Lung (tissue), 12 donors: ENCODE measurements around the gene CSTPP1. TPM values are rescaled to one million over a fixed set of nuclear protein-coding genes. Genes with fewer than 3 reads are reported as not detected.

Experiments used
- ATAC-seq: fragments of 200-7000 bp; cut with Tn5 transposase; one replicate; pipeline ENCODE4 v1.9.1; 2020; ENCODE audit warnings: moderate number of reproducible peaks; ENCODE audit not compliant: insufficient read depth, low FRiP score
- DNase-seq, 3 donors: peaks; one replicate each; pipeline ENCODE4 v3.0.0-alpha.2; 2013 to 2017
- H3K27ac ChIP-seq, 2 donors: one replicate each; pipeline ENCODE4 v1.5.1; 2013; ENCODE audit warnings: mild to moderate bottlenecking in 2 of 2, moderate library complexity in 2 of 2, control low read depth in 1 of 2, inconsistent platforms in 1 of 2, low read depth in 1 of 2, low read length in 1 of 2
- H3K27me3 ChIP-seq, 3 donors: one replicate each; pipeline ENCODE4 v1.5.1; 2013; ENCODE audit warnings: low read length in 2 of 3; ENCODE audit not compliant: control insufficient read depth in 3 of 3, insufficient read depth in 3 of 3
- H3K36me3 ChIP-seq, 4 donors: one replicate each; pipeline ENCODE4 v1.5.1; 2013; ENCODE audit warnings: low read length in 4 of 4, mild to moderate bottlenecking in 1 of 4, moderate library complexity in 1 of 4; ENCODE audit not compliant: control insufficient read depth in 4 of 4, insufficient read depth in 4 of 4
- H3K4me1 ChIP-seq, 5 donors: one replicate each; pipeline ENCODE4 v1.5.1; 2013; ENCODE audit warnings: low read length in 5 of 5, mild to moderate bottlenecking in 2 of 5, moderate library complexity in 1 of 5; ENCODE audit not compliant: control insufficient read depth in 5 of 5, insufficient read depth in 5 of 5
- H3K4me3 ChIP-seq: one replicate; pipeline ENCODE4 v1.5.1; 2013; ENCODE audit warnings: mild to moderate bottlenecking, control low read depth, moderate library complexity
- H3K9ac ChIP-seq, 2 donors: one replicate each; pipeline ENCODE4 v1.5.1; 2013; ENCODE audit warnings: low read length in 2 of 2, control low read depth in 1 of 2; ENCODE audit not compliant: insufficient read depth in 1 of 2
- H3K9me3 ChIP-seq, 4 donors: one replicate each; pipeline ENCODE4 v1.5.1; 2013; ENCODE audit warnings: low read length in 3 of 4, mild to moderate bottlenecking in 1 of 4, moderate library complexity in 1 of 4; ENCODE audit not compliant: control insufficient read depth in 4 of 4, insufficient read depth in 3 of 4
- CTCF ChIP-seq: IDR thresholded peaks from 2 replicates; pipeline ENCODE4 v1.5.1; 2012; ENCODE audit warnings: mild to moderate bottlenecking; ENCODE audit errors: control extremely low read depth, extremely low read depth
- WGBS, 2 donors: extraction: QIAGEN DNeasy Blood & Tissue Kit; methylation state at CpG; one replicate each; pipeline ENCODE4 v1.1.7; 2013; 5-methylcytosine and 5-hydroxymethylcytosine counted together
- polyA plus RNA-seq, 2 donors: library from polyadenylated mRNA; stranded (reverse); fragments of 200-250 nt; gene quantifications; one replicate each; pipeline ENCODE4 v1.2.1, GENCODE V29; 2013
- total RNA-seq, 2 donors: library from RNA; depleted of rRNA in 1 of 2; stranded (reverse); fragments of >200 nt in 1 of 2; gene quantifications; one replicate each; pipeline ENCODE4 v1.2.1, GENCODE V29; 2014 to 2021
- donor health status: control.
- donor health status: control.
- donor health status: Bipolar disorder and iron deficiency.
- donor health status: healthy.
- donor health status: DM: yes; HTN: yes; CAD: no.

The CSTPP1 gene
- total and polyA plus RNA-seq, 4 donors, result 26.0 to 45.8 (median 34.4) TPM

- no peak overlapping the region for H3K9ac ChIP-seq
- no peaks in the 10 kb centered on the region for H3K9me3 ChIP-seq
- no peak for TF ChIP-seq CTCF
- 89 to 91% methylated on average over 2 of the region's 2 CpGs for WGBS, 2 donors
- ATAC-seq, result no peak
- no peaks in the 10 kb centered on the region for H3K27me3 ChIP-seq
- DNase-seq, result no peak
- H3K36me3 ChIP-seq, result no peaks in the 10 kb centered on the region
- H3K4me1 ChIP-seq, result peaks cover 0 to 12% (median 0%) of the 10 kb centered on the region in 5 donors
- H3K4me3 ChIP-seq, result no peak overlapping the region
- H3K27ac ChIP-seq, result no peak overlapping the region
These were observed 84.4 kb downstream of the CSTPP1 start for GRCh38 chr11:47020793-47021526.

GRCh38 chr11:47021527-47021818, 84.9 kb downstream of the CSTPP1 start:
- ATAC-seq (no peak), DNase-seq (no peak)
- Histone ChIP-seq H3K4me3 (no peak overlapping the region), H3K9ac (no peak overlapping the region), H3K36me3 (no peaks in the 10 kb centered on the region), H3K9me3 (no peaks in the 10 kb centered on the region), H3K27me3 (no peaks in the 10 kb centered on the region), H3K4me1 (peaks cover 0 to 12% (median 0%) of the 10 kb centered on the region in 5 donors), H3K27ac (no peak overlapping the region)
- TF ChIP-seq CTCF, result no peak
- 86 to 90% methylated on average over 1 of the region's 1 CpG for WGBS, 2 donors

GRCh38 chr11:47021965-47022364, 85.4 kb downstream of the CSTPP1 start:
- ATAC-seq (no peak), DNase-seq (no peak)
- H3K4me1 ChIP-seq, result peaks cover 0 to 12% (median 0%) of the 10 kb centered on the region in 5 donors
- H3K9me3 ChIP-seq, result no peaks in the 10 kb centered on the region
- TF ChIP-seq CTCF, result no peak
- WGBS, 2 donors, result 98 to 100% methylated on average over 1 of the region's 1 CpG
- no peaks in the 10 kb centered on the region for H3K27me3 ChIP-seq
- no peaks in the 10 kb centered on the region for H3K36me3 ChIP-seq
- H3K4me3 ChIP-seq, result no peak overlapping the region
- H3K9ac ChIP-seq, result no peak overlapping the region
- H3K27ac ChIP-seq, result no peak overlapping the region
